K562 (cell line): ENCODE data around the gene DMXL1. TPM values are rescaled to one million over a fixed set of nuclear protein-coding genes. Genes with fewer than 3 reads are reported as not detected.
A peak's percentile ranks its signal among the peaks of the same experiment; 100 is the strongest.

ENCODE experiments used
- ATAC-seq: fragments of 200-7000 bp; cut with Tn5 transposase; 3 replicates; pipeline ENCODE4 v1.9.1; 2020; ENCODE audit warnings: moderate library complexity
- BruUV-seq: library from RNA; stranded (reverse); fragments of 400-500 nt; replicated peaks from 2 replicates; lab custom pipeline; 2021; lab: Mats Ljungman, UMichigan
- CTCF ChIA-PET: fragments of 300-600 bp; formaldehyde crosslinking; extraction: SDS; loops from one replicate; lab custom pipeline; 2021; ENCODE audit warnings: low intra/inter-chr PET ratio; lab: Yijun Ruan, JAX
- POLR2A ChIA-PET: fragments of 300-600, 350-650 bp; sonication (Branson Sonifier 250); formaldehyde crosslinking; extraction: SDS; loops from one replicate; lab custom pipeline; 2021; ENCODE audit warnings: antibody characterized with exemption, inconsistent platforms; lab: Yijun Ruan, JAX
- DNase-seq, 4 experiments: peaks; one replicate each; pipeline versions ENCODE4 v3.0.0 to v3.0.0-alpha.2; 2011 to 2018; ENCODE audit warnings: low spot score in 3 of 4, mixed read lengths in 3 of 4; ENCODE audit errors: extremely low read depth in 1 of 4
- FAIRE-seq: peaks from 2 replicates; lab custom pipeline; 2011; peaks lifted over from hg19 to GRCh38; lab: Jason Lieb, UNC
- H2AFZ ChIP-seq: 2 replicates; pipeline ENCODE4 v1.6.0; 2011; ENCODE audit warnings: low read depth, low read length, control low read depth, inconsistent platforms
- H3K27ac ChIP-seq: fragments of 200-600 bp; 3 replicates; pipeline ENCODE4 v1.8.0; 2011; ENCODE audit warnings: low read depth, mild to moderate bottlenecking, control low read depth, inconsistent platforms, low read length, moderate library complexity, mixed read lengths; ENCODE audit errors: extremely low read depth
- H3K27me3 ChIP-seq, 2 experiments: fragments of 300-600 bp in 1 of 2; 2 replicates in 1 of 2; 3 replicates in 1 of 2; pipeline versions ENCODE4 v1.6.0 to v1.8.0; 2011; ENCODE audit warnings: inconsistent platforms in 2 of 2, low read length in 2 of 2, mild to moderate bottlenecking in 1 of 2, mixed read lengths in 1 of 2, moderate library complexity in 1 of 2; ENCODE audit not compliant: control insufficient read depth in 2 of 2, insufficient read depth in 2 of 2
- H3K36me3 ChIP-seq: fragments of 300-600 bp; 3 replicates; pipeline ENCODE4 v1.8.0; 2011; ENCODE audit warnings: mild to moderate bottlenecking, low read length, inconsistent platforms; ENCODE audit not compliant: control insufficient read depth, insufficient read depth
- H3K4me1 ChIP-seq, 2 experiments: fragments of 200-600 bp in 1 of 2; replicated peaks in 1 of 2; 2 replicates in 1 of 2; 3 replicates in 1 of 2; pipeline versions ENCODE4 v1.5.1 to v1.8.0; 2011; ENCODE audit warnings: inconsistent platforms in 2 of 2, low read length in 2 of 2, mild to moderate bottlenecking in 1 of 2, mixed read lengths in 1 of 2, moderate library complexity in 1 of 2; ENCODE audit not compliant: control insufficient read depth in 2 of 2, insufficient read depth in 2 of 2
- H3K4me2 ChIP-seq: 2 replicates; pipeline ENCODE4 v1.6.1; 2011; ENCODE audit warnings: low read length, control low read depth, inconsistent platforms, mixed read lengths; ENCODE audit not compliant: insufficient read depth
- H3K4me3 ChIP-seq: fragments of 200-600 bp; sonication (generic), shearing (Covaris generic); 2 replicates; pipeline ENCODE4 v1.5.1; 2016; ENCODE audit warnings: control low read depth, inconsistent platforms
- H3K79me2 ChIP-seq: fragments of 200-600 bp; 3 replicates; pipeline ENCODE4 v1.8.0; 2011; ENCODE audit warnings: low read length, inconsistent platforms; ENCODE audit not compliant: control insufficient read depth, insufficient read depth
- H3K9ac ChIP-seq, 2 experiments: 2 replicates each; pipeline versions ENCODE4 v1.6.0 to v1.6.1; 2011; ENCODE audit warnings: low read depth in 2 of 2, low read length in 2 of 2, control low read depth in 1 of 2, inconsistent platforms in 1 of 2, mild to moderate bottlenecking in 1 of 2, mixed read lengths in 1 of 2; ENCODE audit not compliant: insufficient read depth in 1 of 2
- H3K9me1 ChIP-seq: one replicate; pipeline ENCODE4 v1.6.0; 2011; ENCODE audit warnings: inconsistent platforms, mild to moderate bottlenecking, low read length, moderate library complexity; ENCODE audit not compliant: control insufficient read depth, insufficient read depth
- H3K9me3 ChIP-seq: replicated peaks from 2 replicates; pipeline ENCODE4 v1.5.1; 2011; ENCODE audit warnings: low read depth, low read length, inconsistent platforms; ENCODE audit not compliant: control insufficient read depth, insufficient read depth
- H4K20me1 ChIP-seq: replicated peaks from 2 replicates; pipeline ENCODE4 v1.6.1; 2011; ENCODE audit warnings: low read length, inconsistent platforms, mixed read lengths; ENCODE audit not compliant: control insufficient read depth, insufficient read depth
- ATF4 ChIP-seq: fragments of 450-650 bp; formaldehyde crosslinking; IDR thresholded peaks from 2 replicates; pipeline ENCODE4 v1.4.0; 2022; ENCODE audit warnings: mild to moderate bottlenecking, moderate library complexity
- BRCA1 ChIP-seq, 2 experiments: fragments of 450-650 bp in 1 of 2; sonication (generic) in 1 of 2; formaldehyde crosslinking in 1 of 2; IDR thresholded peaks; 2 replicates each; pipeline versions ENCODE4 v1.5.0 to v1.6.1; 2017 to 2020; ENCODE audit warnings: mild to moderate bottlenecking in 1 of 2, missing genetic modification reagents in 1 of 2
- CC2D1A ChIP-seq: fragments of 450-650 bp; IDR thresholded peaks from 2 replicates; pipeline ENCODE4 v1.6.1; 2017; ENCODE audit warnings: mild to moderate bottlenecking
- CHCHD3 ChIP-seq: fragments of 250-450 bp; sonication (Bioruptor Pico); IDR thresholded peaks from 2 replicates; pipeline ENCODE4 v2.1.2; 2022; ENCODE audit warnings: mild to moderate bottlenecking
- GABPA ChIP-seq: fragments of 200-800 bp; sonication (Bioruptor generic); conservative IDR thresholded peaks from 2 replicates; pipeline ENCODE4 v1.6.1; 2016; ENCODE audit warnings: low read depth, missing genetic modification characterization, missing compliant biosample characterization
- HDAC6 ChIP-seq: IDR thresholded peaks from 2 replicates; pipeline ENCODE4 v1.6.1; 2012; ENCODE audit warnings: low read depth, mild to moderate bottlenecking, control low read depth, inconsistent platforms, low read length, moderate library complexity
- HDGF ChIP-seq: fragments of 450-650 bp; IDR thresholded peaks from 2 replicates; pipeline ENCODE4 v1.6.1; 2016
- HIVEP1 ChIP-seq: fragments of 250-450 bp; sonication (Bioruptor Pico); IDR thresholded peaks from 2 replicates; pipeline ENCODE4 v1.4.0; 2020; ENCODE audit warnings: mild to moderate bottlenecking
- KDM1A ChIP-seq, 2 experiments: fragments of 450-650 bp; IDR thresholded peaks; 2 replicates each; pipeline ENCODE4 v1.6.1; 2016; ENCODE audit warnings: mild to moderate bottlenecking in 2 of 2
- RBFOX2 ChIP-seq: fragments of 200-400 bp; formaldehyde crosslinking; IDR thresholded peaks from 2 replicates; pipeline ENCODE4 v1.6.1; 2017; ENCODE audit warnings: low read depth, mild to moderate bottlenecking, low read length, moderate library complexity
- THAP7 ChIP-seq: fragments of 250-450 bp; sonication (Bioruptor Pico); IDR thresholded peaks from 2 replicates; pipeline ENCODE4 v1.5.0; 2021
- ZEB2 ChIP-seq: fragments of 450-650 bp; IDR thresholded peaks from 2 replicates; pipeline ENCODE4 v1.6.1; 2016
- ZFPM2 ChIP-seq: fragments of 250-450 bp; sonication (Bioruptor Pico); IDR thresholded peaks from 2 replicates; pipeline ENCODE4 v1.5.1; 2022; ENCODE audit warnings: mild to moderate bottlenecking
- ZNF184 ChIP-seq: sonication (generic); formaldehyde crosslinking; IDR thresholded peaks from 2 replicates; pipeline ENCODE4 v1.5.0; 2020; ENCODE audit warnings: missing genetic modification reagents
- ZNF589 ChIP-seq: fragments of 200-800 bp; sonication (Bioruptor generic); IDR thresholded peaks from 2 replicates; pipeline ENCODE4 v1.6.1; 2016; ENCODE audit warnings: low read depth, missing genetic modification characterization, missing compliant biosample characterization
- ZNF668 ChIP-seq: fragments of 250-450 bp; sonication (Bioruptor Pico); IDR thresholded peaks from 2 replicates; pipeline ENCODE4 v1.8.0; 2022; ENCODE audit warnings: mild to moderate bottlenecking, inconsistent platforms
- ZNF75A ChIP-seq: fragments of 450-650 bp; formaldehyde crosslinking; IDR thresholded peaks from 2 replicates; pipeline ENCODE4 v1.4.0; 2020; ENCODE audit warnings: mild to moderate bottlenecking
- WGBS: fragments of 100-300 bp; shearing (Covaris generic); methylation state at CpG from one replicate; pipeline ENCODE4 v1.1.6; 2016; ENCODE audit warnings: low coverage, mixed read lengths; ENCODE audit not compliant: insufficient coverage; ENCODE audit errors: missing lambda C conversion rate; 5-methylcytosine and 5-hydroxymethylcytosine counted together
- in situ Hi-C: fragments of 300-500 bp; cut with MboI; formaldehyde crosslinking; loops from 4 replicates; pipeline ENCODE4 v1.15.0; 2018; ENCODE audit warnings: inconsistent platforms, mixed read lengths
- intact Hi-C: fragments of 100-400 bp; cut with micrococcal nuclease; formaldehyde crosslinking; loops from 2 replicates; pipeline ENCODE4 v1.14.2; 2022
- polyA plus RNA-seq, 8 experiments: library from polyadenylated mRNA; depleted of rRNA in 4 of 8; stranded (reverse) in 5 of 8; unstranded in 3 of 8; fragments of >200 nt; fragmentation: Nextera tagmentation in 2 of 8; fragmentation: Illumina TruSeq in 1 of 8; extraction: Ambion mirVana in 2 of 8; extraction: Trizol in 1 of 8; gene quantifications; 2 replicates each; pipeline versions ENCODE4 v1.2.1 to v1.2.3, GENCODE V29; 2011 to 2014; ENCODE audit warnings: inconsistent platforms in 1 of 8, missing spikeins in 1 of 8
- total RNA-seq, 7 experiments: library from RNA; depleted of rRNA in 6 of 7; stranded (reverse); fragments of >200 nt in 6 of 7; fragmentation: Illumina TruSeq in 2 of 7; extraction: Trizol in 2 of 7; gene quantifications; 2 replicates each; pipeline versions ENCODE4 v1.2.1 to v1.2.3, GENCODE V29; 2011 to 2021; ENCODE audit warnings: low replicate concordance in 1 of 7

DMXL1 gene
- total and polyA plus RNA-seq, 9 of the 15 experiments (the other 6 are each of a cell fraction or from before 2014, with no cell fraction given): 8.3 to 40.3 (median 30.6) TPM

- H3K4me1 ChIP-seq: peaks cover 6 to 39% of the 10 kb centered on the region in 2 experiments; a peak in 3 of 5 replicates
- TF ChIP-seq HDAC6: no peak
- no peak for TF ChIP-seq ZNF184 (CRISPR knock-in tag)
- no peak for TF ChIP-seq ATF4
- TF ChIP-seq THAP7 (CRISPR knock-in tag): no peak
- TF ChIP-seq ZNF668 (CRISPR knock-in tag): no peak
- TF ChIP-seq RBFOX2: no peak
- TF ChIP-seq CHCHD3 (CRISPR knock-in tag): no peak
- no peak for TF ChIP-seq ZFPM2 (CRISPR knock-in tag)
- TF ChIP-seq ZNF589 (CRISPR knock-in tag): no peak
- no peak for TF ChIP-seq HIVEP1
- no peak for TF ChIP-seq ZNF75A (CRISPR knock-in tag)
- no peak for TF ChIP-seq BRCA1 (IDR thresholded peaks at IDR 0.05)
- no peak for TF ChIP-seq BRCA1 (CRISPR knock-in tag; IDR thresholded peaks at IDR 0.05)
- TF ChIP-seq CC2D1A: no peak
- no peak for TF ChIP-seq HDGF
- no peak for TF ChIP-seq ZEB2
- TF ChIP-seq GABPA (tag): no peak
- TF ChIP-seq KDM1A (IDR thresholded peaks at IDR 0.05): no peak
- peaks cover 95% of the 10 kb centered on the region for H3K79me2 ChIP-seq
- no peak overlapping the region for H2AFZ ChIP-seq
- DNase-seq (no peak), ATAC-seq (no peak), FAIRE-seq (no peak)
- ChIA-PET POLR2A (no interaction called here), CTCF (no interaction called here)
- no peaks in the 10 kb centered on the region for H3K9me1 ChIP-seq
- intact Hi-C loops (no loop called here), in situ Hi-C loops (no loop called here)
- H3K27ac ChIP-seq: no peak overlapping the region
- H3K9ac ChIP-seq: peak overlapping the region in 1 of 2 experiments; percentile 33; a peak in 1 of 4 replicates
- BruUV-seq: no TSS peak
- 0 out of 2 replicates have a peak, but pooled peaks cover 4% of the 10 kb centered on the region for H4K20me1 ChIP-seq
- H3K4me3 ChIP-seq: no peak overlapping the region
- H3K27me3 ChIP-seq: no peaks in the 10 kb centered on the region
- H3K4me2 ChIP-seq: no peak overlapping the region
- no peaks in the 10 kb centered on the region for H3K9me3 ChIP-seq
- peaks cover 17% of the 10 kb centered on the region; the same call in 2 of the 3 replicates for H3K36me3 ChIP-seq
- WGBS: 51% methylated on average over 2 of the region's 2 CpGs
Observed at GRCh38 chr5:119282628-119283027, 211.7 kb downstream of the DMXL1 start.
